ENCODE measurements around the gene HRK. TPM values are rescaled to one million over a fixed set of nuclear protein-coding genes. Genes with fewer than 3 reads are reported as not detected.
A peak's percentile ranks its signal among the peaks of the same experiment; 100 is the strongest.

The HRK gene
- total and polyA plus RNA-seq, 9 of the 15 experiments (the other 6 are each of a cell fraction or from before 2014, with no cell fraction given) = 0.01 to 0.05 (median 0.04) TPM; not detected in 6

DNA sequence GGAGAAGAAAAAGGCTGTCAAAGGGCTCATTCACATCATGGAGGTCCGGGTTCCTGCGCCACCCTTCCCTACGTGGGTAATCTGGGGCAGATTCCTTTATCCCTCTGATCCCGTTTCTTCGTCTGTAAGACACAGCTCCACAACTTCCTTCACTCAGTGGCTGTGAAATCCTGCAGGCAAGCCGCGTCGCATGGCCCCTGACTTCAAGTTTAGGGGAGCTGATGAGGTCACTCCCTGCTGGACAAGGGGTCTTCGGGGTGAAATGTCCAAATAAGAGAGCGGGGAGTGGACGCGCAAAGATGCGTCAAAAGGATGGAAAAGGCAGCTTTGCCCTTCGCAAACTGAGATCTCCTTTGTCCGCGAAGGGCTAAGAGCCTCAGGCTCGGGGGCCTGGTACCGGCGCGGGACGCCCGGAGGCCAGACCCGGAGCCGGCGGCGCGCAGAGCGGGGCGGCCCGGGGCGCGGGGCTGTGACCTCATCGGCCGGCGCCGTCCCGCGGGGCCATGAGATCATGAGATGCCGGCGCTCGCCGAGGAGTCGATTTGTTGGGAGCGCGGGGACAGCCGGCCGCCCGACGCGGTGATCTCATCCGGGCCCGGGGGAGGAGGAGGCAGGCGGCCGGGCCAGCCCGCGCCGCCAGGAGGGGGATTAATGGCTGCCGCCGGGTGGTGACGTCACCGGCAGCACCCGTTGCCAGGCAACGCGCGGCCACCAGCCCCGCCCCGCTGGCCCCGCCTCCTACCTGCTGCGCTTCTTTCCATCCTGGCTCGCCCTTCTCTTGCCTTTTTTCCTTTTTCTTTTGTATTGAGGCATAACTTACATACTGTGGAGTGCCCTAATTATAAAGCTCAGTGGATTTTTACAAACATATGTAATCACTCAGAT lies 62.1 kb downstream of the HRK start (continued):
- TF ChIP-seq JUND (IDR thresholded peaks at IDR 0.05; ENCODE audit: borderline replicate concordance, low read depth, low read length) (peak; percentile 99), JUND (tag; IDR thresholded peaks at IDR 0.05; ENCODE audit: borderline replicate concordance, low read depth, low read length) (peak; percentile 97), PHB2 (IDR thresholded peaks at IDR 0.05; ENCODE audit: low read depth) (no peak), HDAC2 (IDR thresholded peaks at IDR 0.05) (no peak), CHD2 (IDR thresholded peaks at IDR 0.05; ENCODE audit: low read depth, low read length) (0 out of 2 replicates have a peak, but pooled peaks have one; percentile 26), ZNF133 (CRISPR knock-in tag; IDR thresholded peaks at IDR 0.05) (no peak), ARID2 (IDR thresholded peaks at IDR 0.05) (no peak), SREBF1 (IDR thresholded peaks at IDR 0.05; ENCODE audit: borderline replicate concordance, low read depth, low read length) (no peak), ELF4 (CRISPR knock-in tag; IDR thresholded peaks at IDR 0.05) (no peak), NRF1 (conservative IDR thresholded peaks at IDR 0.05 in 1 of 2, IDR thresholded peaks at IDR 0.05 in 1 of 2) (peak; percentile 72 to 74), EP400 (IDR thresholded peaks at IDR 0.05) (peak; percentile 67; the same call in 1 of the 2 replicates)
- TF ChIP-seq, protein P1, sequence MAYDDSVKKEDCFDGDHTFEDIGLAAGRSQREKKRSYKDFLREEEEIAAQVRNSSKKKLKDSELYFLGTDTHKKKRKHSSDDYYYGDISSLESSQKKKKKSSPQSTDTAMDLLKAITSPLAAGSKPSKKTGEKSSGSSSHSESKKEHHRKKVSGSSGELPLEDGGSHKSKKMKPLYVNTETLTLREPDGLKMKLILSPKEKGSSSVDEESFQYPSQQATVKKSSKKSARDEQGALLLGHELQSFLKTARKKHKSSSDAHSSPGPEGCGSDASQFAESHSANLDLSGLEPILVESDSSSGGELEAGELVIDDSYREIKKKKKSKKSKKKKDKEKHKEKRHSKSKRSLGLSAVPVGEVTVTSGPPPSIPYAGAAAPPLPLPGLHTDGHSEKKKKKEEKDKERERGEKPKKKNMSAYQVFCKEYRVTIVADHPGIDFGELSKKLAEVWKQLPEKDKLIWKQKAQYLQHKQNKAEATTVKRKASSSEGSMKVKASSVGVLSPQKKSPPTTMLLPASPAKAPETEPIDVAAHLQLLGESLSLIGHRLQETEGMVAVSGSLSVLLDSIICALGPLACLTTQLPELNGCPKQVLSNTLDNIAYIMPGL (CRISPR knock-in tag; IDR thresholded peaks at IDR 0.05) = peak; percentile 39; the same call in 1 of the 2 replicates
- TF ChIP-seq, protein P2, sequence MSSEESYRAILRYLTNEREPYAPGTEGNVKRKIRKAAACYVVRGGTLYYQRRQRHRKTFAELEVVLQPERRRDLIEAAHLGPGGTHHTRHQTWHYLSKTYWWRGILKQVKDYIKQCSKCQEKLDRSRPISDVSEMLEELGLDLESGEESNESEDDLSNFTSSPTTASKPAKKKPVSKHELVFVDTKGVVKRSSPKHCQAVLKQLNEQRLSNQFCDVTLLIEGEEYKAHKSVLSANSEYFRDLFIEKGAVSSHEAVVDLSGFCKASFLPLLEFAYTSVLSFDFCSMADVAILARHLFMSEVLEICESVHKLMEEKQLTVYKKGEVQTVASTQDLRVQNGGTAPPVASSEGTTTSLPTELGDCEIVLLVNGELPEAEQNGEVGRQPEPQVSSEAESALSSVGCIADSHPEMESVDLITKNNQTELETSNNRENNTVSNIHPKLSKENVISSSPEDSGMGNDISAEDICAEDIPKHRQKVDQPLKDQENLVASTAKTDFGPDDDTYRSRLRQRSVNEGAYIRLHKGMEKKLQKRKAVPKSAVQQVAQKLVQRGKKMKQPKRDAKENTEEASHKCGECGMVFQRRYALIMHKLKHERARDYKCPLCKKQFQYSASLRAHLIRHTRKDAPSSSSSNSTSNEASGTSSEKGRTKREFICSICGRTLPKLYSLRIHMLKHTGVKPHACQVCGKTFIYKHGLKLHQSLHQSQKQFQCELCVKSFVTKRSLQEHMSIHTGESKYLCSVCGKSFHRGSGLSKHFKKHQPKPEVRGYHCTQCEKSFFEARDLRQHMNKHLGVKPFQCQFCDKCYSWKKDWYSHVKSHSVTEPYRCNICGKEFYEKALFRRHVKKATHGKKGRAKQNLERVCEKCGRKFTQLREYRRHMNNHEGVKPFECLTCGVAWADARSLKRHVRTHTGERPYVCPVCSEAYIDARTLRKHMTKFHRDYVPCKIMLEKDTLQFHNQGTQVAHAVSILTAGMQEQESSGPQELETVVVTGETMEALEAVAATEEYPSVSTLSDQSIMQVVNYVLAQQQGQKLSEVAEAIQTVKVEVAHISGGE (CRISPR knock-in tag; IDR thresholded peaks at IDR 0.05) = 0 out of 6 replicates have a peak, but pooled peaks of 2 of the 3 experiments have one; percentile 22 to 26
